Colonic mucosa (tissue), 4 donors: ENCODE data around the gene KLHL6. TPM values are rescaled to one million over a fixed set of nuclear protein-coding genes. Genes with fewer than 3 reads are reported as not detected.

Experiments used
- DNase-seq: peaks from one replicate; pipeline ENCODE4 v3.0.0-alpha.2; 2020
- H3K27ac ChIP-seq: fragments of 200-600 bp; one replicate; pipeline ENCODE4 v1.8.0; 2021
- H3K27me3 ChIP-seq: fragments of 200-600 bp; one replicate; pipeline ENCODE4 v1.8.0; 2021
- H3K36me3 ChIP-seq: fragments of 200-600 bp; one replicate; pipeline ENCODE4 v1.8.0; 2021
- H3K4me1 ChIP-seq: fragments of 200-600 bp; one replicate; pipeline ENCODE4 v1.8.0; 2021; ENCODE audit warnings: mild to moderate bottlenecking
- H3K4me3 ChIP-seq: fragments of 200-600 bp; one replicate; pipeline ENCODE4 v1.8.0; 2021
- H3K9ac ChIP-seq, 2 donors: one replicate each; pipeline ENCODE4 v1.7.0; 2013; ENCODE audit warnings: control low read depth in 2 of 2, low read depth in 2 of 2, low read length in 2 of 2
- H3K9me3 ChIP-seq: fragments of 200-600 bp; one replicate; pipeline ENCODE4 v1.8.0; 2021
- CTCF ChIP-seq: fragments of 200-600 bp; IDR thresholded peaks from one replicate; pipeline ENCODE4 v1.8.0; 2022; ENCODE audit warnings: antibody characterized with exemption, mild to moderate bottlenecking
- intact Hi-C: fragments of 100-400 bp; cut with DNase I; formaldehyde crosslinking; loops from one replicate; pipeline ENCODE4 v1.14.1; 2022
- total RNA-seq, 2 donors: library from RNA; stranded (reverse); fragmentation: NEBNext Ultra II Directional in 1 of 2; extraction: Animal tissue kit (Norgen Biotek cat#: 25700) in 1 of 2; gene quantifications; one replicate each; pipeline ENCODE4 v1.2.1, GENCODE V29; 2021
- donor health status: healthy.
- donor health status: DM: no; HTN: no; CAD: no.
- donor health status: DM: no; HTN: no; CAD: no.

KLHL6 gene
- total RNA-seq, 2 donors from 2014 or later = 2.0 to 2.1 TPM

GRCh38 chr3:183590442-183590841 is 34.9 kb upstream of the KLHL6 start:
- no peaks in the 10 kb centered on the region for H3K36me3 ChIP-seq
- TF ChIP-seq CTCF = no peak
- no peaks in the 10 kb centered on the region for H3K9me3 ChIP-seq
- no peak overlapping the region for H3K27ac ChIP-seq
- DNase-seq = no peak
- no peaks in the 10 kb centered on the region for H3K27me3 ChIP-seq
- no peaks in the 10 kb centered on the region for H3K4me1 ChIP-seq
- no peak overlapping the region for H3K4me3 ChIP-seq
- intact Hi-C loops = no loop called here
- no peak overlapping the region for H3K9ac ChIP-seq

DNA sequence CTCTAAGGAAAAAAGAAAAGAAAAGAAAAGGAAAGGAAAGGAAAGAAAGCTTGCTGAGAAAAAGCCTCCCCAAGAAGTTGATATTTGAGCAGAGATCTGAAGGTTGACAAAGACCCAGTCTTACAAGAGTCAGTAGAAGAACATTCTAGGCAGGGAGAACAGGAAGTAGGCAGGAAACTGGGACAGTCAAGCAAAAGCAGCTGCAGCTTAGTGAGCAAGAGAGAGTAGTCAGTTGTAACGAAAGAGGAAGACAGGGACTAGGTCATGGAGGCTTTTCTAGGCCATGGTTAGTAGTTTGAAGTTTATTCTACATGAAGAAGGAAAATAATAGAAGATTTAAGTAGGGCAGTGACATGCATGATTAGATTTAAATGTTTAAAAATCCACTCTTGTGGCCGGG is 31.8 kb upstream of the KLHL6 start:
- no peak overlapping the region for H3K4me3 ChIP-seq
- DNase-seq = no peak
- H3K9me3 ChIP-seq = no peaks in the 10 kb centered on the region
- no peaks in the 10 kb centered on the region for H3K36me3 ChIP-seq
- intact Hi-C loops = no loop called here
- H3K4me1 ChIP-seq = no peaks in the 10 kb centered on the region
- no peak overlapping the region for H3K27ac ChIP-seq
- H3K27me3 ChIP-seq = no peaks in the 10 kb centered on the region
- TF ChIP-seq CTCF = no peak
- no peak overlapping the region for H3K9ac ChIP-seq

DNA sequence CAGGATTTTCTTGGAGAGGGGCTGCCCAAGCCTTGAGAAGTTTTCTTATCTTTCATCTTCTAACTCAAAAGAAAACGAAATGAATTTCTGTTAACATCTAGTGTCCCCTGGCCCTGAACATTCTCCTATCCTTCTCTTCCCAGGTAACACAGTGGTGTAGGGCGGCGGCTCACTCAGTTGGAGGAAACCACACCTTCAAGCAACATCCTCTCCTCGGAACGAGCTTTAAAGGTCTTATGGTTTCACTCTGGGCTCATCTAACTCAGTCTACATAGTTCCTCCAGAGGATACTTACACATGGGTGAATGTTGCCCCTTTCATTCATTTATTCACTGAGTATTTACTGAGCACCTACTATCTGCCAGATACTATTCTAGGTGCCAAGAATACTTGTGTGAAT is 31.0 kb upstream of the KLHL6 start:
- Histone ChIP-seq H3K27ac (no peak overlapping the region), H3K9me3 (no peaks in the 10 kb centered on the region), H3K27me3 (no peaks in the 10 kb centered on the region), H3K9ac (no peak overlapping the region), H3K36me3 (no peaks in the 10 kb centered on the region), H3K4me3 (no peak overlapping the region), H3K4me1 (no peaks in the 10 kb centered on the region)
- TF ChIP-seq CTCF = no peak
- intact Hi-C loops = no loop called here
- no peak for DNase-seq

DNA sequence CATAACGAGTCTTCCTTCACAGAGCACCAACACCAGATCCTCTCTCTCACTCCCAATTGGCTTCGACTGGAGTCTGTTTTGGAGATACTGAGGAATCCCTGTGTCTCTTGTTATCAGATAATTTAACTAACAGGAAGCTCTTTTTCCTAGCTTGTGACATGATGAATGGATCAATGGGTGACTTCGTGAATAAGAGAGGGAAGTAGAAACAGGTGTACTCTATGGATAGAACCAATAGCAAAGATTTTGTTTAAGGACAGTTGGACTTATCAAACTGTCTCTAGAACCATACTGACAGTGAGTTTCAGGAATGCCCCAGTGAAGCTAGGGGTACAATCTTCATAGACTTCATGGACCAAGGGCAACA is 29.4 kb upstream of the KLHL6 start:
- no peaks in the 10 kb centered on the region for H3K4me1 ChIP-seq
- no peak overlapping the region for H3K9ac ChIP-seq
- no peaks in the 10 kb centered on the region for H3K9me3 ChIP-seq
- no peak overlapping the region for H3K27ac ChIP-seq
- no peak for DNase-seq
- no peaks in the 10 kb centered on the region for H3K27me3 ChIP-seq
- intact Hi-C loops = no loop called here
- no peak for TF ChIP-seq CTCF
- no peaks in the 10 kb centered on the region for H3K36me3 ChIP-seq
- H3K4me3 ChIP-seq = no peak overlapping the region

DNA sequence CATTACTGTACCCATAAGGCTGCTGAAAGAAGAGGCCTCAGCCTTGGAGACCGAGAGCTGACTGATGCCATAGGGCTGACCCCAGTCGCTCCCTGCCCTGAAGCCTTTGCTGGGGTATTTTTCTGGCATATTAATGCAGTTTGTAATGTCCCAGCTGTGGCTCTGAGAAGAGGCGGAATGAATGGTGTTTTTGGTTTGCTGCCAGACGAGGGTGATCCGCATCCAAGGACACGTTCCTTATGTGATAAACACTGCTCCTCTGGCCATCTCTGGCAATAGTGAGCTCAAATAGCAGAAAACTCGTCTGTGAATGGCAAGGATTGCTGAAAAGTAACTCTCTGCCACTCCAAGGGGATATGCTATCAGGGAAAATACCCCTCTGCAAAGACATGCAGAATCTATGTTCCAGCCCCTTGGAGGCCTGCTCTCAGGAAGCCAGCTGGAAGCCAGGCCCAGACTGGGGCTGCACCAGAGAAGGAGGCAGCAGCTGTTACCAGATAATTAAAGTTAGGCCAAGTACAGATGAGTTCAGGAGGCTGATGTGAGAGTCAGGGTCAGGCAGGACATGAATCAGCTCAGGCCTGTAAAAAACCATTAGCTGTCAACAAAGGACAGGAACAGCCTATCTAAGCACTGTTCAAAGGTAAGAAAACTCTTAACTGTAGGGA is 28.9 kb upstream of the KLHL6 start:
- H3K9me3 ChIP-seq = no peaks in the 10 kb centered on the region
- no peak overlapping the region for H3K27ac ChIP-seq
- intact Hi-C loops = no loop called here

More for the DNA sequence above, 28.9 kb upstream of the KLHL6 start:
- Histone ChIP-seq H3K4me1 (no peaks in the 10 kb centered on the region), H3K4me3 (no peak overlapping the region), H3K9ac (no peak overlapping the region), H3K36me3 (no peaks in the 10 kb centered on the region), H3K27me3 (no peaks in the 10 kb centered on the region)
- TF ChIP-seq CTCF = no peak
- peak; percentile 40 for DNase-seq
